K562 (cell line): Measurements from ENCODE around the gene DDR1. TPM values are rescaled to one million over a fixed set of nuclear protein-coding genes. Genes with fewer than 3 reads are reported as not detected.

Source experiments
- ARID2 ChIP-seq: fragments of 450-650 bp; IDR thresholded peaks from 2 replicates; pipeline ENCODE4 v1.6.1; 2017; ENCODE audit warnings: antibody characterized with exemption, mild to moderate bottlenecking
- C11orf30 ChIP-seq: fragments of 450-650 bp; IDR thresholded peaks from 2 replicates; pipeline ENCODE4 v1.6.1; 2016; ENCODE audit warnings: low read depth, mild to moderate bottlenecking
- DNMT1 ChIP-seq: fragments of 450-650 bp; IDR thresholded peaks from 2 replicates; pipeline ENCODE4 v1.6.1; 2016; ENCODE audit warnings: antibody characterized with exemption, mild to moderate bottlenecking
- ELF4 ChIP-seq: fragments of 450-650 bp; formaldehyde crosslinking; IDR thresholded peaks from 2 replicates; pipeline ENCODE4 v1.4.0; 2022; ENCODE audit warnings: missing genetic modification characterization
- FOXK2 ChIP-seq, 2 experiments: fragments of 450-650 bp; IDR thresholded peaks in 1 of 2; conservative IDR thresholded peaks in 1 of 2; 2 replicates each; pipeline ENCODE4 v1.6.1; 2016; ENCODE audit warnings: low read depth in 2 of 2, mild to moderate bottlenecking in 1 of 2
- JUNB ChIP-seq: fragments of 450-650 bp; formaldehyde crosslinking; conservative IDR thresholded peaks from 2 replicates; pipeline ENCODE4 v1.4.0; 2020; ENCODE audit warnings: mild to moderate bottlenecking
- JUND ChIP-seq, 2 experiments: IDR thresholded peaks; 2 replicates in 1 of 2; 3 replicates in 1 of 2; pipeline ENCODE4 v1.6.1; 2011; ENCODE audit warnings: borderline replicate concordance in 2 of 2, low read depth in 2 of 2, low read length in 2 of 2, improper control_type of control experiment in 1 of 2, missing biosample characterization in 1 of 2, missing genetic modification characterization in 1 of 2, missing genetic modification reagents in 1 of 2
- NCOR1 ChIP-seq: fragments of 450-650 bp; IDR thresholded peaks from 2 replicates; pipeline ENCODE4 v1.6.1; 2016; ENCODE audit warnings: mild to moderate bottlenecking, moderate library complexity
- PPARD ChIP-seq: fragments of 250-450 bp; sonication (Bioruptor Pico); IDR thresholded peaks from 2 replicates; pipeline ENCODE4 v1.8.0; 2022; ENCODE audit warnings: inconsistent platforms, mild to moderate bottlenecking, moderate library complexity
- TRIM24 ChIP-seq, 2 experiments: fragments of 450-650 bp; IDR thresholded peaks; 2 replicates each; pipeline ENCODE4 v1.6.1; 2016
- USF2 ChIP-seq: sonication (generic); formaldehyde crosslinking; IDR thresholded peaks from 2 replicates; pipeline ENCODE4 v1.5.0; 2020; ENCODE audit warnings: missing genetic modification reagents
- ZNF140 ChIP-seq: fragments of 250-450 bp; sonication (Bioruptor Pico); IDR thresholded peaks from 2 replicates; pipeline ENCODE4 v1.8.0; 2021; ENCODE audit warnings: moderate library complexity, mild to moderate bottlenecking, inconsistent platforms
- ZNF57 ChIP-seq: fragments of 450-650 bp; formaldehyde crosslinking; IDR thresholded peaks from 2 replicates; pipeline ENCODE4 v1.4.0; 2020; ENCODE audit warnings: mild to moderate bottlenecking, moderate library complexity
- ZNF668 ChIP-seq: fragments of 250-450 bp; sonication (Bioruptor Pico); IDR thresholded peaks from 2 replicates; pipeline ENCODE4 v1.8.0; 2022; ENCODE audit warnings: mild to moderate bottlenecking, inconsistent platforms
- ZNF778 ChIP-seq: fragments of 450-650 bp; formaldehyde crosslinking; IDR thresholded peaks from 2 replicates; pipeline ENCODE4 v1.4.0; 2020; ENCODE audit warnings: mild to moderate bottlenecking, moderate library complexity
- polyA plus RNA-seq, 8 experiments: library from polyadenylated mRNA; depleted of rRNA in 4 of 8; stranded (reverse) in 5 of 8; unstranded in 3 of 8; fragments of >200 nt; fragmentation: Nextera tagmentation in 2 of 8; fragmentation: Illumina TruSeq in 1 of 8; extraction: Ambion mirVana in 2 of 8; extraction: Trizol in 1 of 8; gene quantifications; 2 replicates each; pipeline versions ENCODE4 v1.2.1 to v1.2.3, GENCODE V29; 2011 to 2014; ENCODE audit warnings: inconsistent platforms in 1 of 8, missing spikeins in 1 of 8
- total RNA-seq, 7 experiments: library from RNA; depleted of rRNA in 6 of 7; stranded (reverse); fragments of >200 nt in 6 of 7; fragmentation: Illumina TruSeq in 2 of 7; extraction: Trizol in 2 of 7; gene quantifications; 2 replicates each; pipeline versions ENCODE4 v1.2.1 to v1.2.3, GENCODE V29; 2011 to 2021; ENCODE audit warnings: low replicate concordance in 1 of 7

DDR1 gene
- total and polyA plus RNA-seq, 9 of the 15 experiments (the other 6 are each of a cell fraction or from before 2014, with no cell fraction given): 1.4 to 44.6 (median 12.2) TPM

- no peak for TF ChIP-seq ZNF57
- TF ChIP-seq JUNB: no peak
- TF ChIP-seq ELF4 (CRISPR knock-in tag): no peak
- TF ChIP-seq NCOR1: peak; percentile 34; the same call in 1 of the 2 replicates
- no peak for TF ChIP-seq DNMT1
- TF ChIP-seq FOXK2 (conservative IDR thresholded peaks at IDR 0.05 in 1 of 2, IDR thresholded peaks at IDR 0.05 in 1 of 2; ENCODE audit: low read depth in 2 of 2): peak in 1 of 2 experiments; percentile 27; a peak in 2 of 4 replicates
- TF ChIP-seq PPARD (CRISPR knock-in tag): no peak
- TF ChIP-seq ZNF668: no peak
- no peak for TF ChIP-seq JUND (IDR thresholded peaks at IDR 0.05; ENCODE audit: borderline replicate concordance, low read depth, low read length)
- no peak for TF ChIP-seq JUND (tag; IDR thresholded peaks at IDR 0.05; ENCODE audit: borderline replicate concordance, low read depth, low read length)
- TF ChIP-seq C11orf30: no peak
- TF ChIP-seq ARID2: no peak
- no peak for TF ChIP-seq USF2 (CRISPR knock-in tag)
- peak; percentile 88 to 96 for TF ChIP-seq TRIM24 (IDR thresholded peaks at IDR 0.05)
- no peak for TF ChIP-seq ZNF778 (CRISPR knock-in tag)
- no peak for TF ChIP-seq ZNF140
Measured at GRCh38 chr6:30841644-30842504, 42.4 kb upstream of the DDR1 start (continued).
